ENCODE data around the gene PTCH1. TPM values are rescaled to one million over a fixed set of nuclear protein-coding genes. Genes with fewer than 3 reads are reported as not detected.

The PTCH1 gene
- total RNA-seq, 2 donors from 2014 or later, result 26.0 to 32.9 TPM

GRCh38 chr9:95552255-95552654, 35.5 kb upstream of the PTCH1 start:
- peaks cover 57% of the 10 kb centered on the region for H3K27me3 ChIP-seq (ENCODE audit: control insufficient read depth, insufficient read depth, low read length, poor library complexity, severe bottlenecking)
- H3K4me3 ChIP-seq (ENCODE audit: low read length), result no peak overlapping the region
- 61 to 63% methylated on average over 4 to 6 of the region's 6 CpGs for WGBS, 2 experiments (ENCODE audit: insufficient coverage in 1 of 2, insufficient read length in 1 of 2)
- no peaks in the 10 kb centered on the region for H3K4me1 ChIP-seq (ENCODE audit: control insufficient read depth, insufficient read depth, low read length)
- no peaks in the 10 kb centered on the region for H3K36me3 ChIP-seq (ENCODE audit: control insufficient read depth, insufficient read depth, low read length)
- Mint-ChIP-seq H3K27me3 (ENCODE audit: insufficient read depth) (peaks cover 81% of the 10 kb centered on the region), H3K9me3 (peaks cover 6% of the 10 kb centered on the region), H3K4me1 (no peaks in the 10 kb centered on the region), H3K36me3 (ENCODE audit: low read depth) (no peaks in the 10 kb centered on the region), H3K4me3 (peak overlapping the region; percentile 56), H3K27ac (no peak overlapping the region)
- DNase-seq, result no peak
- H3K27ac ChIP-seq (ENCODE audit: low read depth, low read length), result no peak overlapping the region
- no peaks in the 10 kb centered on the region for H3K9me3 ChIP-seq (ENCODE audit: control insufficient read depth, low read length)
- TF ChIP-seq CTCF (conservative IDR thresholded peaks at IDR 0.05), result no peak
- no peak overlapping the region for H3K9ac ChIP-seq (ENCODE audit: extremely low read depth, low read length, poor library complexity, severe bottlenecking)

- peaks cover 74% of the 10 kb centered on the region for H3K27me3 Mint-ChIP-seq (ENCODE audit: insufficient read depth)
- no peak for DNase-seq
- H3K27ac Mint-ChIP-seq, result no peak overlapping the region
- no peak overlapping the region for H3K27ac ChIP-seq (ENCODE audit: low read depth, low read length)
- no peaks in the 10 kb centered on the region for H3K4me1 ChIP-seq (ENCODE audit: control insufficient read depth, insufficient read depth, low read length)
- H3K9me3 Mint-ChIP-seq, result peaks cover 6% of the 10 kb centered on the region
- no peak overlapping the region for H3K9ac ChIP-seq (ENCODE audit: extremely low read depth, low read length, poor library complexity, severe bottlenecking)
- TF ChIP-seq CTCF (conservative IDR thresholded peaks at IDR 0.05), result no peak
- 85 to 97% methylated on average over 4 of the region's 4 CpGs for WGBS, 2 experiments (ENCODE audit: insufficient coverage in 1 of 2, insufficient read length in 1 of 2)
- no peaks in the 10 kb centered on the region for H3K36me3 ChIP-seq (ENCODE audit: control insufficient read depth, insufficient read depth, low read length)
- no peak overlapping the region for H3K4me3 Mint-ChIP-seq
- H3K27me3 ChIP-seq (ENCODE audit: control insufficient read depth, insufficient read depth, low read length, poor library complexity, severe bottlenecking), result peaks cover 57% of the 10 kb centered on the region
- H3K4me3 ChIP-seq (ENCODE audit: low read length), result no peak overlapping the region
- no peaks in the 10 kb centered on the region for H3K4me1 Mint-ChIP-seq
- H3K36me3 Mint-ChIP-seq (ENCODE audit: low read depth), result no peaks in the 10 kb centered on the region
- H3K9me3 ChIP-seq (ENCODE audit: control insufficient read depth, low read length), result no peaks in the 10 kb centered on the region
Observed at GRCh38 chr9:95551406-95551805, 34.6 kb upstream of the PTCH1 start.

GRCh38 chr9:95545831-95546567, 29.2 kb upstream of the PTCH1 start:
- H3K27ac Mint-ChIP-seq, result no peak overlapping the region
- Histone ChIP-seq H3K36me3 (ENCODE audit: control insufficient read depth, insufficient read depth, low read length) (no peaks in the 10 kb centered on the region), H3K4me3 (ENCODE audit: low read length) (no peak overlapping the region), H3K9me3 (ENCODE audit: control insufficient read depth, low read length) (no peaks in the 10 kb centered on the region), H3K4me1 (ENCODE audit: control insufficient read depth, insufficient read depth, low read length) (no peaks in the 10 kb centered on the region), H3K27me3 (ENCODE audit: control insufficient read depth, insufficient read depth, low read length, poor library complexity, severe bottlenecking) (peaks cover 16% of the 10 kb centered on the region), H3K9ac (ENCODE audit: extremely low read depth, low read length, poor library complexity, severe bottlenecking) (no peak overlapping the region), H3K27ac (ENCODE audit: low read depth, low read length) (no peak overlapping the region)
- 64 to 83% methylated on average over 3 to 12 of the region's 12 CpGs for WGBS, 2 experiments (ENCODE audit: insufficient coverage in 1 of 2, insufficient read length in 1 of 2)
- no peak overlapping the region for H3K4me3 Mint-ChIP-seq
- TF ChIP-seq CTCF (conservative IDR thresholded peaks at IDR 0.05), result no peak
- DNase-seq, result no peak
- no peaks in the 10 kb centered on the region for H3K9me3 Mint-ChIP-seq
- peaks cover 31% of the 10 kb centered on the region for H3K27me3 Mint-ChIP-seq (ENCODE audit: insufficient read depth)
- H3K36me3 Mint-ChIP-seq (ENCODE audit: low read depth), result no peaks in the 10 kb centered on the region
- H3K4me1 Mint-ChIP-seq, result no peaks in the 10 kb centered on the region

Measured in endodermal cell (in vitro differentiated cells).